Mesothelial cell of epicardium (in vitro differentiated cells): Measurements from ENCODE around the gene SCAMP2. TPM values are rescaled to one million over a fixed set of nuclear protein-coding genes. Genes with fewer than 3 reads are reported as not detected.
"Not testable (repeated sequence)": the region's sequence is repeated elsewhere in the genome, so short reads cannot be mapped to it uniquely, and the experiment has no call there.

Experiments used
- DNase-seq, 2 experiments: peaks; one replicate each; pipeline ENCODE4 v3.0.0; 2021; ENCODE audit warnings: low spot score in 2 of 2; ENCODE audit not compliant: unreplicated experiment in 2 of 2
- H3K27ac Mint-ChIP-seq: 2 replicates; pipeline ENCODE4 v1.8.0; 2021; ENCODE audit warnings: mixed read lengths
- H3K27me3 Mint-ChIP-seq: 2 replicates; pipeline ENCODE4 v1.8.0; 2021; ENCODE audit warnings: low read depth, mixed read lengths
- H3K36me3 Mint-ChIP-seq: 2 replicates; pipeline ENCODE4 v1.8.0; 2021; ENCODE audit warnings: mixed read lengths
- H3K4me1 Mint-ChIP-seq: 2 replicates; pipeline ENCODE4 v1.8.0; 2021; ENCODE audit warnings: mixed read lengths
- H3K4me3 Mint-ChIP-seq: 2 replicates; pipeline ENCODE4 v1.8.0; 2021; ENCODE audit warnings: mild to moderate bottlenecking, moderate library complexity, mixed read lengths
- H3K9me3 Mint-ChIP-seq: 2 replicates; pipeline ENCODE4 v1.8.0; 2021; ENCODE audit warnings: mixed read lengths
- CTCF ChIP-seq: fragments of 200-600 bp; sonication (generic); IDR thresholded peaks from one replicate; pipeline ENCODE4 v1.5.0; 2021; ENCODE audit warnings: antibody characterized with exemption; ENCODE audit not compliant: unreplicated experiment
- total RNA-seq: library from RNA; stranded (reverse); gene quantifications from 3 replicates; pipeline ENCODE4 v1.2.1, GENCODE V29; 2021

Gene SCAMP2
- 45.6 to 48.4 TPM (median 48.3 TPM) in 3 replicates for total RNA-seq

DNA sequence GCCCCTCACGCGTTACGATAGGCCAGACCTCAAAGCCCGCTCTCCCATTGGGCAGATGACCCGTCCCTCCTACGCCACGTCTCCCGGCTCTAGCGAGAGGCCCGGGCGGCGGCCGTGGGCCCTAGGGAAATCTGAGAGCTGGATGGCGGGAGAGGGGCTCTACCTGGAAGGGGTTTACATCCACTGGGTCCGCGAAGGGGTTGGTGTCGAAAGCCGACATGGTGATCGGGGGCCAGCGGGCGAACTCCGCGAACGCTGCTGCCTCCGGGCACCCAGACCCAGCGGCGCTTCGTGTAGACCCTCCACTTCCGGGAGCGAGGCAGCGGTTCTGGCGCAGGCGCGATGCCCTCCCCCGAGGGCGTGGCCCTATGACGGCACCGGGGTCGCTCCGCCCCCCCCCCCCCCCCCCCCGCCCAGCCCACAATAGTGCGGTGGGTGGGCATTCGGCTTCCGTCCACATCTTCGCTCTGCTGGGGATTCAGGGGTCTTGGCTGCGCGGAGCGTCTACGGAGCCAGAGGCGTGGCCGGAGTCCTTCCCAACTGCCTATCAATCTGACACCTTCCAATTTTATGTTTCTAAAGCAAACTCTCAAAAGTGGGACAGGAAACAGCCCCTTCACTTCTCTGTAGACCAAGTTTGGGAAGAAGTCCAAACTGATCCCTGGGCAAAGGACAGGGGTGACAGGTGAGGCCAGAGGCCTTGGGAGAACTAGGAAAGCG is at the start of gene SCAMP2:
Gene SCAMP2, minus strand, starts transcription at position 330 of the 720 bp plus-strand sequence. Its CDS starts 110 bp downstream, at position 220.
- Mint-ChIP-seq H3K4me3 (peak within 1 kb of the TSS; percentile 88), H3K9me3 (peaks cover 4% of the 10 kb centered on the region), H3K27ac (peak within 1 kb of the TSS; percentile 98), H3K27me3 (peaks cover 2% of the 10 kb centered on the region), H3K36me3 (peaks cover 2% of the 10 kb centered on the region), H3K4me1 (peaks cover 30% of the 10 kb centered on the region)
- peak; percentile 90 to 93 for DNase-seq
- no peak for TF ChIP-seq CTCF

GRCh38 chr15:74920456-74920855 is 47.3 kb upstream of the SCAMP2 start:
- TF ChIP-seq CTCF, result no peak
- H3K36me3 Mint-ChIP-seq, result peaks cover 41% of the 10 kb centered on the region
- H3K27ac Mint-ChIP-seq, result no peak overlapping the region
- no peaks in the 10 kb centered on the region for H3K27me3 Mint-ChIP-seq
- H3K4me1 Mint-ChIP-seq, result no peaks in the 10 kb centered on the region
- DNase-seq, result no peak
- no peak overlapping the region for H3K4me3 Mint-ChIP-seq
- no peaks in the 10 kb centered on the region for H3K9me3 Mint-ChIP-seq

DNA sequence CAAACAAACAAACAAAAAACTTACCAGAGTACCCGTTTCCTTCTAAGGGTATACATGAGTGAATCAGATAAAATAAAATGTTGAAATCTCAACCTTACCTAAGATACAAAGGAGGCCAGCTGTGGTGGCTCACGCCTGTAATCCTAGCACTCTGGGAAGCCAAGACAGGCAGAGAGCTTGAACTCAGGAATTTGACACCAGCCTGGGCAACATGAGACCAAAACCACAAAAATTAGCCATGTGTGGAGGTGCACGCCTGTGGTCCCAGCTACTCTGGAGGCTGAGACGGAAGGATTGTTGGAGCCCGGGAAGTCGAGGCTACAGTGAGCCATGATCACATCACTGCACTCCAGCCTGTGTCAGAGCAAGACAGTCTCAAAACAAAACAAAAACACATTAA is 44.5 kb upstream of the SCAMP2 start:
- DNase-seq, result no peak
- no peaks in the 10 kb centered on the region for H3K4me1 Mint-ChIP-seq
- no peak overlapping the region for H3K4me3 Mint-ChIP-seq
- H3K9me3 Mint-ChIP-seq, result no peaks in the 10 kb centered on the region
- H3K36me3 Mint-ChIP-seq, result peaks cover 42% of the 10 kb centered on the region
- no peak for TF ChIP-seq CTCF
- no peak overlapping the region for H3K27ac Mint-ChIP-seq
- H3K27me3 Mint-ChIP-seq, result no peaks in the 10 kb centered on the region

DNA sequence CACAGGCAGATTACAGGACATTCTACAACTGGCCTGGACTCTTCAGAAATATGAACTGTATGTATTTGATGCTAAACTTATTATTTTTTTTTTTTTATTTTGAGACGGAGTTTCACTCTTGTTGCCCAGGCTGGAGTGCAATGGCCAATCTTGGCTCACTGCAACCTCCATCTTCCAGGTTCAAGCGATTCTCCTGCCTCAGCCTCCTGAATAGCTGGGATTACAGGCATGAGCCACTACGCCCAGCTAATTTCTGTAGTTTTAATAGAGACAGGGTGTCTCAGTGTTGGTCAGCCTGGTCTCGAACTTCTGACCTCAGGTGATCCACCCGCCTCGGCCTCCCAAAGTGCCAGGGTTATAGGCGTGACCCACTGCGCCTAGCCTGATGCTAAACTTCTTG is 40.6 kb upstream of the SCAMP2 start:
- not testable (repeated sequence) for DNase-seq, H3K4me3 Mint-ChIP-seq, H3K27ac Mint-ChIP-seq, H3K27me3 Mint-ChIP-seq, H3K4me1 Mint-ChIP-seq, H3K9me3 Mint-ChIP-seq
- H3K36me3 Mint-ChIP-seq, result peaks cover 26% of the 10 kb centered on the region

DNA sequence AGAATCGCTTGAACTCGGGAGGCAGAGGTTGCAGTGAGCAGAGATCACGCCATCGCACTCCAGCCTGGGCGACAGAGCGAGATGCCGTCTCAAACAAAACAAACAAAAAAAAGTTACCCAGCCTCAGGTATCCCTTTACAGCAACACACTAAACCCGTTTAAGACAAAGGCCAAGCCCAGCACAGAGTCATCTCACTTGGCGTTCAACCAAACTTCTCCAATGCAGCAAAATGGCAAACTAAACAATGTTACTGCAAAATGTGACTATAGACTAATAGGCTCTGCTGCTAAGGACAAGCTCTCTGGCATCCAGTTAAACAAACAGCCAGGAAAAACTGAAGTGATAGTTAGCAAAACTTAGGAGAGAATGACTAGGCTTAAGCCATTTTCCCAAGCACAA is 39.9 kb upstream of the SCAMP2 start:
- Mint-ChIP-seq H3K27ac (no peak overlapping the region), H3K4me3 (no peak overlapping the region), H3K9me3 (no peaks in the 10 kb centered on the region), H3K4me1 (no peaks in the 10 kb centered on the region), H3K36me3 (peaks cover 21% of the 10 kb centered on the region), H3K27me3 (no peaks in the 10 kb centered on the region)
- no peak for TF ChIP-seq CTCF
- no peak for DNase-seq

- H3K27ac Mint-ChIP-seq, result no peak overlapping the region
- no peaks in the 10 kb centered on the region for H3K27me3 Mint-ChIP-seq
- DNase-seq, result no peak
- no peaks in the 10 kb centered on the region for H3K9me3 Mint-ChIP-seq
- H3K4me3 Mint-ChIP-seq, result no peak overlapping the region
- H3K4me1 Mint-ChIP-seq, result peaks cover 20% of the 10 kb centered on the region
- peaks cover 14% of the 10 kb centered on the region for H3K36me3 Mint-ChIP-seq
- TF ChIP-seq CTCF, result no peak
Observed at GRCh38 chr15:74908635-74909034, 35.5 kb upstream of the SCAMP2 start.
